HCT116 (cell line): ENCODE results near the gene ANXA7. TPM values are rescaled to one million over a fixed set of nuclear protein-coding genes. Genes with fewer than 3 reads are reported as not detected.

ENCODE experiments used
- ATAC-seq: fragments of 200-7000 bp; cut with Tn5 transposase; 2 replicates; pipeline ENCODE4 v1.9.1; 2020; ENCODE audit warnings: mild to moderate bottlenecking, moderate library complexity
- BruUV-seq: library from RNA; stranded (reverse); fragments of 400-500 nt; replicated peaks from 2 replicates; lab custom pipeline; 2021; lab: Mats Ljungman, UMichigan
- CTCF ChIA-PET: fragments of 300-600 bp; sonication (Branson Sonifier 250); formaldehyde crosslinking; loops from one replicate; lab custom pipeline; 2021; ENCODE audit warnings: antibody characterized with exemption; lab: Charles Lee
- POLR2A ChIA-PET: fragments of 300-600, 350-600 bp; sonication (Branson Sonifier 250); formaldehyde crosslinking; loops from one replicate; lab custom pipeline; 2021; ENCODE audit warnings: antibody characterized with exemption; lab: Charles Lee
- RAD21 ChIA-PET, 2 experiments: fragments of 300-600 bp; sonication (Branson Sonifier 250); formaldehyde crosslinking; loops; one replicate each; lab custom pipeline; 2023; ENCODE audit warnings: low total read pairs in 2 of 2; ENCODE audit not compliant: uncharacterized antibody in 2 of 2, unreplicated experiment in 2 of 2, low non-redundant PET in 1 of 2; lab: Charles Lee
- DNase-seq: peaks from one replicate; pipeline ENCODE4 v3.0.0-alpha.2; 2010; ENCODE audit warnings: low read depth, low spot score
- H2AFZ ChIP-seq: fragments of 200-600 bp; shearing (Covaris generic), sonication (generic); 2 replicates; pipeline ENCODE4 v1.6.1; 2017; ENCODE audit warnings: low read depth, mixed run types, mixed read lengths, antibody characterized with exemption, low read length; ENCODE audit not compliant: poor library complexity, severe bottlenecking
- H3K27ac ChIP-seq: 2 replicates; pipeline ENCODE4 v1.5.1; 2012; ENCODE audit warnings: low read depth, low read length
- H3K27me3 ChIP-seq: fragments of 200-600 bp; sonication (generic); 2 replicates; pipeline ENCODE4 v1.6.1; 2016; ENCODE audit warnings: mixed run types, low read length, mixed read lengths; ENCODE audit not compliant: insufficient read depth
- H3K36me3 ChIP-seq, 2 experiments: fragments of 200-500 bp in 1 of 2; fragments of 200-600 bp in 1 of 2; sonication (Bioruptor generic) in 1 of 2; sonication (generic) in 1 of 2; 2 replicates each; pipeline versions ENCODE4 v1.5.1 to v1.6.1; 2014 to 2016; ENCODE audit warnings: low read length in 2 of 2, inconsistent platforms in 1 of 2, mixed read lengths in 1 of 2, mixed run types in 1 of 2; ENCODE audit not compliant: insufficient read depth in 2 of 2, control insufficient read depth in 1 of 2
- H3K4me1 ChIP-seq, 2 experiments: fragments of 200-600 bp in 1 of 2; sonication (generic) in 1 of 2; 2 replicates each; pipeline versions ENCODE4 v1.5.1 to v1.6.1; 2012 to 2017; ENCODE audit warnings: low read length in 2 of 2, inconsistent platforms in 1 of 2, mild to moderate bottlenecking in 1 of 2, mixed read lengths in 1 of 2, mixed run types in 1 of 2, moderate library complexity in 1 of 2; ENCODE audit not compliant: insufficient read depth in 2 of 2, control insufficient read depth in 1 of 2
- H3K4me2 ChIP-seq: fragments of 200-600 bp; sonication (generic); 2 replicates; pipeline ENCODE4 v1.6.1; 2017; ENCODE audit warnings: mixed run types, low read length, mixed read lengths
- H3K4me3 ChIP-seq, 2 experiments: fragments of 200-600 bp in 1 of 2; sonication (generic) in 1 of 2; replicated peaks in 1 of 2; 2 replicates each; pipeline ENCODE4 v1.5.1; 2011 to 2016; ENCODE audit warnings: low read length in 2 of 2, control low read depth in 1 of 2, low read depth in 1 of 2, mild to moderate bottlenecking in 1 of 2, mixed read lengths in 1 of 2, mixed run types in 1 of 2
- H3K79me2 ChIP-seq: fragments of 200-600 bp; sonication (generic); 2 replicates; pipeline ENCODE4 v1.6.1; 2017; ENCODE audit warnings: mild to moderate bottlenecking, mixed run types, low read length, moderate library complexity, mixed read lengths; ENCODE audit not compliant: insufficient read depth
- H3K9ac ChIP-seq: fragments of 200-600 bp; sonication (generic); 2 replicates; pipeline ENCODE4 v1.6.1; 2016; ENCODE audit warnings: low read length, mixed read lengths
- H3K9me2 ChIP-seq: fragments of 200-600 bp; sonication (generic), shearing (Covaris generic); 2 replicates; pipeline ENCODE4 v1.6.1; 2017; ENCODE audit warnings: mixed run types, mild to moderate bottlenecking, moderate library complexity; ENCODE audit not compliant: insufficient read depth
- H3K9me3 ChIP-seq, 2 experiments: fragments of 200-500 bp in 1 of 2; fragments of 200-600 bp in 1 of 2; sonication (Bioruptor generic) in 1 of 2; sonication (generic) in 1 of 2; 2 replicates each; pipeline ENCODE4 v1.6.1; 2014 to 2017; ENCODE audit warnings: low read length in 2 of 2, mixed read lengths in 2 of 2, inconsistent platforms in 1 of 2, low read depth in 1 of 2, mild to moderate bottlenecking in 1 of 2, mixed run types in 1 of 2, moderate library complexity in 1 of 2; ENCODE audit not compliant: control insufficient read depth in 1 of 2, insufficient read depth in 1 of 2
- H4K20me1 ChIP-seq: fragments of 200-600 bp; sonication (generic), shearing (Covaris generic); 2 replicates; pipeline ENCODE4 v1.6.1; 2017; ENCODE audit warnings: mixed run types, mild to moderate bottlenecking, moderate library complexity; ENCODE audit not compliant: insufficient read depth
- CBX3 ChIP-seq: IDR thresholded peaks from 2 replicates; pipeline ENCODE4 v1.6.1; 2012; ENCODE audit warnings: low read depth
- CEBPB ChIP-seq: IDR thresholded peaks from 2 replicates; pipeline ENCODE4 v1.6.1; 2012; ENCODE audit warnings: low read depth
- CTCF ChIP-seq, 3 experiments: fragments of 200-600 bp in 1 of 3; sonication (generic) in 1 of 3; IDR thresholded peaks in 2 of 3; conservative IDR thresholded peaks in 1 of 3; 2 replicates each; pipeline ENCODE4 v1.5.1; 2012 to 2017; ENCODE audit warnings: low read depth in 2 of 3, low read length in 2 of 3, antibody characterized with exemption in 1 of 3, borderline replicate concordance in 1 of 3, control low read depth in 1 of 3, mild to moderate bottlenecking in 1 of 3, mixed read lengths in 1 of 3, mixed run types in 1 of 3, moderate library complexity in 1 of 3; ENCODE audit not compliant: insufficient read depth in 1 of 3
- EGR1 ChIP-seq: IDR thresholded peaks from 2 replicates; pipeline ENCODE4 v1.6.1; 2012; ENCODE audit warnings: low read depth
- EZH2 ChIP-seq: fragments of 200-600 bp; sonication (generic); IDR thresholded peaks from 2 replicates; pipeline ENCODE4 v1.6.1; 2017; ENCODE audit warnings: antibody characterized with exemption, mixed run types
- EZH2phosphoT487 ChIP-seq: fragments of 200-600 bp; IDR thresholded peaks from 2 replicates; pipeline ENCODE4 v1.6.1; 2018; ENCODE audit warnings: antibody characterized with exemption, borderline replicate concordance
- FOSL1 ChIP-seq: IDR thresholded peaks from 2 replicates; pipeline ENCODE4 v1.6.1; 2012; ENCODE audit warnings: low read depth
- POLR2AphosphoS5 ChIP-seq: IDR thresholded peaks from 2 replicates; pipeline ENCODE4 v1.6.1; 2011; ENCODE audit warnings: mild to moderate bottlenecking, low read depth, low read length, moderate library complexity
- SP1 ChIP-seq: IDR thresholded peaks from 2 replicates; pipeline ENCODE4 v1.6.1; 2012; ENCODE audit warnings: low read depth
- TCF7L2 ChIP-seq: IDR thresholded peaks from 2 replicates; pipeline ENCODE4 v1.7.0; 2011; ENCODE audit warnings: borderline replicate concordance, inconsistent platforms; ENCODE audit not compliant: insufficient read depth, insufficient read length; ENCODE audit errors: extremely low read depth
- ZNF274 ChIP-seq: fragments of 200-500 bp; sonication (Bioruptor generic); IDR thresholded peaks from 2 replicates; pipeline ENCODE4 v1.6.1; 2014; ENCODE audit warnings: mild to moderate bottlenecking, low read depth, low read length, inconsistent platforms
- intact Hi-C: fragments of 100-400 bp; cut with micrococcal nuclease; formaldehyde crosslinking; loops from 2 replicates; pipeline ENCODE4 v1.10.0; 2022
- total RNA-seq: library from RNA; stranded (reverse); gene quantifications from one replicate; pipeline ENCODE4 v1.2.1, GENCODE V29; 2021; ENCODE audit not compliant: unreplicated experiment

Gene ANXA7
- total RNA-seq, 1 experiment from 2014 or later, result 105 TPM

- TF ChIP-seq CTCF (IDR thresholded peaks at IDR 0.05 in 2 of 3, conservative IDR thresholded peaks at IDR 0.05 in 1 of 3; ENCODE audit: borderline replicate concordance in 1 of 3, insufficient read depth in 1 of 3, low read depth in 2 of 3, low read length in 2 of 3) (no peak), CBX3 (no peak), ZNF274 (no peak), EZH2phosphoT487 (no peak), TCF7L2 (no peak), EZH2 (no peak), POLR2AphosphoS5 (no peak)
- TF ChIP-seq, all 23 proteins: peak for 0
Measured at GRCh38 chr10:73339436-73339835, 74.4 kb downstream of the ANXA7 start (continued).

GRCh38 chr10:73338801-73339368, 75.0 kb downstream of the ANXA7 start:
- H3K27ac ChIP-seq, result no peak overlapping the region
- ChIA-PET RAD21 (interaction anchor here in 1 of 2 experiments (0.7 kb wide), 1 partner anchor 43 kb away, joined by 4 read pairs; no protein-coding TSS in a partner anchor), CTCF (no interaction called here), POLR2A (no interaction called here)
- H3K4me2 ChIP-seq, result peak overlapping the region; percentile 20; the same call in 1 of the 2 replicates
- no peaks in the 10 kb centered on the region for H3K9me2 ChIP-seq
- H3K9me3 ChIP-seq, result no peaks in the 10 kb centered on the region; a peak in 1 of 4 replicates
- intact Hi-C loops, result no loop called here
- no peaks in the 10 kb centered on the region for H3K79me2 ChIP-seq
- TF ChIP-seq FOSL1 (peak; percentile 67), CEBPB (peak; percentile 25; the same call in 1 of the 2 replicates), EGR1 (no peak), SP1 (0 out of 2 replicates have a peak, but pooled peaks have one; percentile 10)
- H3K4me1 ChIP-seq, result peaks cover 0 to 15% of the 10 kb centered on the region in 2 experiments; a peak in 2 of 4 replicates
- H2AFZ ChIP-seq, result no peak overlapping the region
- no peak overlapping the region for H3K4me3 ChIP-seq
- H4K20me1 ChIP-seq, result no peaks in the 10 kb centered on the region
- H3K27me3 ChIP-seq, result no peaks in the 10 kb centered on the region
- no TSS peak for BruUV-seq
- ATAC-seq, result no peak
- peak; percentile 6 for DNase-seq
- H3K9ac ChIP-seq, result no peak overlapping the region
- H3K36me3 ChIP-seq, result no peaks in the 10 kb centered on the region; a peak in 1 of 4 replicates
